Measurements from ENCODE around the gene PTGES2. TPM values are rescaled to one million over a fixed set of nuclear protein-coding genes. Genes with fewer than 3 reads are reported as not detected.

The PTGES2 gene
- total RNA-seq, 3 donors from 2014 or later (not counting 1 experiment from before 2014, with no cell fraction given) = 43.4 to 57.0 (median 53.3) TPM

DNA sequence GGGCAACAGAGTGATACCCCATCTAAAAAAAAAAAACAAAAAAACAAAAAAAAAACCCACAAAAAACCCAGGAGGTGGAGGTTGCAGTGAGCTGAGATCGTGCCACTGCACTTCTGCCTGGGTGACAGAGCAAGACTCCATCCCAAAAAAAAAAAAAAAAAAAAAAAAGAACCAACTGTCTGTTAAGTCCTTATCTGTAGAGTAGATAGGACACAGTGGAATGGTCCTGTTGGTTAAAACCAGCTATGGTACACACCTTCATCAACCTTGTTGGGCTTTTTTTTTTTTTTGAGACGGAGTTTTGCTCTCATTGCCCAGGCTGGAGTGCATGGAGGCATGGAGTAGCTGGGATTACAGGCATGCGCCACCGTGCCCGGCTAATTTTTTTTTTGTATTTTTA, 47.3 kb downstream of the PTGES2 start:
- H3K4me3 ChIP-seq (ENCODE audit: low read length) = no peak overlapping the region
- Mint-ChIP-seq H3K4me1 (peaks cover 27 to 41% of the 10 kb centered on the region in 2 donors), H3K4me3 (no peak overlapping the region), H3K9me3 (no peaks in the 10 kb centered on the region), H3K27me3 (ENCODE audit: low read depth in 2 of 2) (no peaks in the 10 kb centered on the region), H3K36me3 (no peaks in the 10 kb centered on the region), H3K27ac (no peak overlapping the region)
- H3K27ac ChIP-seq (ENCODE audit: low read length) = no peak overlapping the region
- no peaks in the 10 kb centered on the region for H3K9me3 ChIP-seq (ENCODE audit: control insufficient read depth, insufficient read depth, low read length)
- peaks cover 7% of the 10 kb centered on the region for H3K4me1 ChIP-seq (ENCODE audit: control insufficient read depth, insufficient read depth, low read length)
- intact Hi-C loops (cut with micrococcal nuclease) = no loop called here
- WGBS (ENCODE audit: insufficient coverage) = 100% methylated on average over 3 of the region's 5 CpGs
- no peaks in the 10 kb centered on the region for H3K36me3 ChIP-seq (ENCODE audit: control insufficient read depth, insufficient read depth, low read length)
- ATAC-seq (no peak), DNase-seq (no peak)
- TF ChIP-seq, protein P1, sequence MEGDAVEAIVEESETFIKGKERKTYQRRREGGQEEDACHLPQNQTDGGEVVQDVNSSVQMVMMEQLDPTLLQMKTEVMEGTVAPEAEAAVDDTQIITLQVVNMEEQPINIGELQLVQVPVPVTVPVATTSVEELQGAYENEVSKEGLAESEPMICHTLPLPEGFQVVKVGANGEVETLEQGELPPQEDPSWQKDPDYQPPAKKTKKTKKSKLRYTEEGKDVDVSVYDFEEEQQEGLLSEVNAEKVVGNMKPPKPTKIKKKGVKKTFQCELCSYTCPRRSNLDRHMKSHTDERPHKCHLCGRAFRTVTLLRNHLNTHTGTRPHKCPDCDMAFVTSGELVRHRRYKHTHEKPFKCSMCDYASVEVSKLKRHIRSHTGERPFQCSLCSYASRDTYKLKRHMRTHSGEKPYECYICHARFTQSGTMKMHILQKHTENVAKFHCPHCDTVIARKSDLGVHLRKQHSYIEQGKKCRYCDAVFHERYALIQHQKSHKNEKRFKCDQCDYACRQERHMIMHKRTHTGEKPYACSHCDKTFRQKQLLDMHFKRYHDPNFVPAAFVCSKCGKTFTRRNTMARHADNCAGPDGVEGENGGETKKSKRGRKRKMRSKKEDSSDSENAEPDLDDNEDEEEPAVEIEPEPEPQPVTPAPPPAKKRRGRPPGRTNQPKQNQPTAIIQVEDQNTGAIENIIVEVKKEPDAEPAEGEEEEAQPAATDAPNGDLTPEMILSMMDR (IDR thresholded peaks at IDR 0.05) = no peak
- H3K27me3 ChIP-seq (ENCODE audit: control insufficient read depth, insufficient read depth, low read length) = no peaks in the 10 kb centered on the region

DNA sequence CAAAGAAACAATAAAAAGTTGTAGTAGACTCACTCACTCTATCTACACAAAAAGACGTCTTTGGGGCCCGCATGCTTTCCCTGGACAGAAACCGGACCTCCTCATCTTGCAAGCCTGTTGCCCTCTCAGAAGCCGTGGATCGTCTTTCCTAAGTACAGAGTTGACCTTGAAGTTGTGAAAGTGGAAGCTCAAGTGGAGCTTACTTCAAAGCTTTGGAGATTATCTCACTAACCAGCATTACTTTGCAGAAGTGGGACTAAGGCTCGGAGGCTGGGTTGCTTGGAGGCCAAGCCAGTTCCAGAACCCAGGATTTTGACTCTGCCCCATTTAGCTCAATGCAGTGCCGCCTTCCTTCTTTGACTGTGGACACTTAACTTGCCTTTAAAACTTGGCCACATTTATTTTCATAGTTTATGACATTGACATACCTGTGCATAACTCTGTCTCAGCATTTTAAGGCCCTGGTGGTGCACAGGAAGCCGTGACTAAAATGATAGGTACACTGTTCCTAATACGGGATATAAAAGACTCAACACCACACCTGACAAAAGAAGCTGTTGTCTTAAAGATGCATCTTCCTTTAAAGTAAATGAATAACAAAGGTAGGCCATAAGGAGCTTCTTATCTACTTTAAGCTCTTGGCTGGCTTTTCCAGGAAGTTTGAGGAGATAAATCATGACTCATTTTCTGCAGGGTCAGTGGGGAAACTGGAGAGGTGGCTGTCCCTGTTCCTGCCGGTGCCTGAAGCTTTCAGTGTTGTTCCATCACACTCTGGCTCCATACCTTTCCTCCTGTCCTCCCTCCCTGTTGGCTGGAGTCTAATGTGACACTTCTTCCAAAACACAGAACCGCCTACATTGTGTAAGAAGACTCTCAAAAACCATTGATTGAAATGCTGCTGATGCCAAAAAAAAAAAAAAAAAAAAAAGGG, 48.8 kb downstream of the PTGES2 start:
- H3K4me3 Mint-ChIP-seq = no peak overlapping the region
- 74% methylated on average over 10 of the region's 11 CpGs for WGBS (ENCODE audit: insufficient coverage)
- intact Hi-C loops (cut with micrococcal nuclease) = no loop called here

DNA sequence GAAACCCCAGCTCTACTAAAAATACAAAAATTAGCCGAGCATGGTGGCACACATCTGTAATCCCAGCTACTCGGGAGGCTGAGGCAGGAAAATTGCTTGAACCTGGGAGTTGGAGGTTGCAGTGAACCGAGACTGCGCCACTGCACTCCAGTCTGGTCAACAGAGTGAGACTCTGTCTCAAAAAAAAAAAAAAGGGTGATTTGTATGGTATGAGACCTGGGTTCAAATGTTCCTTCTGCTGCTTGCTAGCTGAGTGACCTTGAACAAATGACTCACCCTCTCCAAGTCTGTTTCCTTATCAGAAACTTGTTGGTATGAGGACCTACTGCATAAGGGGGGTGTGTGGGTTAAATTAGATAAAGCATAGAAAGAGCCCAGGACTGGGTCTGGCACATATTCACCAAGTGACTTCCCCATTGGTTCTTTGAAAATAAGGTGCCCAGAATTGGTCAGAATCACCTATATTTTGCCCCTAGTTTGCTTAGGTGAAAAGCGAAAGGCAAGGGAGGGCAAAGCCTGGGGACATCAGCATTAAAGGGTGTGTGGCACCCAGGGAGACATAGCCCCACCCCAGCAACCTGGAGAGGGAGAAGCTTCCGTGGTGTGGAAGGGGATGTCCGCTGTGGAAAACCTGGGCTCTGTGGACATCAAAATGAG, 49.6 kb downstream of the PTGES2 start:
- peaks cover 27 to 34% of the 10 kb centered on the region in 2 donors for H3K4me1 Mint-ChIP-seq
- intact Hi-C loops (cut with micrococcal nuclease) = no loop called here
- H3K9me3 ChIP-seq (ENCODE audit: control insufficient read depth, insufficient read depth, low read length) = no peaks in the 10 kb centered on the region
- no peaks in the 10 kb centered on the region for H3K36me3 Mint-ChIP-seq
- no peaks in the 10 kb centered on the region for H3K27me3 Mint-ChIP-seq (ENCODE audit: low read depth in 2 of 2)
- ATAC-seq (no peak), DNase-seq (no peak)
- no peak overlapping the region for H3K4me3 Mint-ChIP-seq
- no peaks in the 10 kb centered on the region for H3K36me3 ChIP-seq (ENCODE audit: control insufficient read depth, insufficient read depth, low read length)
- TF ChIP-seq, protein P1 (IDR thresholded peaks at IDR 0.05) = no peak
- H3K27ac ChIP-seq (ENCODE audit: low read length) = no peak overlapping the region
- H3K27me3 ChIP-seq (ENCODE audit: control insufficient read depth, insufficient read depth, low read length) = no peaks in the 10 kb centered on the region
- no peak overlapping the region for H3K4me3 ChIP-seq (ENCODE audit: low read length)
- 93% methylated on average over 5 of the region's 7 CpGs for WGBS (ENCODE audit: insufficient coverage)
- no peaks in the 10 kb centered on the region for H3K9me3 Mint-ChIP-seq
- H3K27ac Mint-ChIP-seq = peak overlapping the region; percentile 49 to 62
- peaks cover 17% of the 10 kb centered on the region for H3K4me1 ChIP-seq (ENCODE audit: control insufficient read depth, insufficient read depth, low read length)

More for the DNA sequence above, 48.8 kb downstream of the PTGES2 start:
- Histone ChIP-seq H3K9me3 (ENCODE audit: control insufficient read depth, insufficient read depth, low read length) (no peaks in the 10 kb centered on the region), H3K36me3 (ENCODE audit: control insufficient read depth, insufficient read depth, low read length) (no peaks in the 10 kb centered on the region), H3K4me1 (ENCODE audit: control insufficient read depth, insufficient read depth, low read length) (peaks cover 10% of the 10 kb centered on the region), H3K4me3 (ENCODE audit: low read length) (no peak overlapping the region), H3K27me3 (ENCODE audit: control insufficient read depth, insufficient read depth, low read length) (no peaks in the 10 kb centered on the region), H3K27ac (ENCODE audit: low read length) (no peak overlapping the region)
- Mint-ChIP-seq H3K9me3 (no peaks in the 10 kb centered on the region), H3K27me3 (ENCODE audit: low read depth in 2 of 2) (no peaks in the 10 kb centered on the region), H3K27ac (peak overlapping the region; percentile 49 to 62), H3K4me1 (peaks cover 22 to 31% of the 10 kb centered on the region in 2 donors), H3K36me3 (no peaks in the 10 kb centered on the region)
- DNase-seq = no peak
- TF ChIP-seq, protein P1 (IDR thresholded peaks at IDR 0.05) = no peak
- no peak for ATAC-seq
